Measurements from ENCODE around the gene KLHL41.

KLHL41 gene

GRCh38 chr2:169509298-169509885 lies at the start of gene KLHL41:
Gene KLHL41, plus strand, starts transcription at chr2:169509702. Its CDS starts 77 bp downstream, at chr2:169509779.
- peak; percentile 37 for DNase-seq

DNA sequence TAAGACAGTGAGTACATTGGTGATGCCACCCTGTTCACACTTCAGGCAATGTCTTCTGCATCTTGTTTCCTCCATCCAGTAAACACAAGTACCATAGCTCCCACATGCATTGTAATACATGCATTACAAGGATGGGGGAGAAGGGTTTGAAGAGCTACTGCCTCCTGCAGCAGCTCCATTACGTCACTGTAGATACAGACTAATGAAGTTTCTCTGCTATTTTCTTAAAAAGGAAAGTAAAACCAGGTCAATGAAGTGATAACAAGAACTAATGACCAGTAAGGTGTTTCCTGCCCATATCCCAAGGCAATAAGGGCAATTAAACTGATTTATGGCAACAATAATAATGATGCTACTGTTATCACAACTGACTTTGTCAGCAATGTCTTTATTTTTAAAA lies 48.4 kb upstream of the KLHL41 start:
- DNase-seq, result no peak

- peak; percentile 9 for DNase-seq
These were observed 46.4 kb upstream of the KLHL41 start for GRCh38 chr2:169462896-169463695.

- DNase-seq, result peak; percentile 33
These were observed 45.0 kb upstream of the KLHL41 start for GRCh38 chr2:169464466-169464865.

GRCh38 chr2:169464882-169465281 lies 44.6 kb upstream of the KLHL41 start:
- DNase-seq, result peak; percentile 59

GRCh38 chr2:169468841-169469240 lies 40.7 kb upstream of the KLHL41 start:
- DNase-seq, result peak; percentile 54

GRCh38 chr2:169469952-169470572 lies 39.4 kb upstream of the KLHL41 start:
- DNase-seq, result no peak

GRCh38 chr2:169472249-169472648 lies 37.3 kb upstream of the KLHL41 start:
- no peak for DNase-seq

- DNase-seq, result no peak
These were observed 33.0 kb upstream of the KLHL41 start for GRCh38 chr2:169476459-169476858.

DNA sequence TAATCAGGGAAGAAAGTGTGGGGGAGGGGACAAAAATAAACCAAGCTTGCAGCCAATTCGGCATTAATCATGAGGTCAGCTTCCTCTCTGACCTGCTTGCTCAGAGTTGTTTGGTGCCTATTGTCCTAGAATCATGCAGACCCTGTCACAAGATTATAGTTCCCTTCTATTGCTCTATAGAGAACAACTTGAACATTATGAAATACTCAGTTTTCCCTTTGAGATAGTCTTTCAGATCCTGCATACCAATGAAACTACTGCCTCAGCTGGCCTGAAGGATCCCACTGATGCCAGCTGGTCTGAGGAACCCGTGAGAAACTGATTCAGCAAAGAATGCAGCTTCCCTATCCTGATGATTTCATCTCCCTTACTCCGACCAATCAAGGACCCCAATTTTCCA lies 31.2 kb upstream of the KLHL41 start:
- DNase-seq, result peak; percentile 36

DNA sequence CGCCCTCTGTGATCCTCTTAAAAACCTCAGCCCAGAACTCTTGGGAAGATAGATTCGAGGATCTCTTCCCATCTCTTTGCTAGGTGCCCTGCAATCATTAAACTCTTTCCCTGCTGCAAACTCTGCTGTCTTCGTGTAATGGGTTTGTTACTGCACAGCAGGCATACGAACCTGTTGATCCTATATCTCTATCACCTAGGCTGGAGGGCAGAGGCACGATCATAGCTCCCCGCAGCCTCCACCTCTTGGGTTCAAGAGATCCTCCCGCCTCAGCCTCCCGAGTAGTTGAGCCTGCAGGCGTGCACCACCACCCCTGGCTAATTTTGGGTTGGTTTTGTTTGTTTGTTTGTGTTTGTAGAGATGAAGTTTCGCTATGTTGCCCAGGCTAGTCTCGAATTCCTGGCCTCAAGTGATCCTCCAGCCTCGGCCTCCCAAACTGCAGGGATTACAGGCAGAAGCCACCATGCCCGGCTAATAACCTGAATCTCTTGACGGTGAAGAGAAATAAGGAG lies 30.7 kb upstream of the KLHL41 start:
- DNase-seq, result no peak

- peak; percentile 92 for DNase-seq
These were observed 30.0 kb upstream of the KLHL41 start, which contains the start of gene BBS5 for GRCh38 chr2:169479257-169480078. Gene BBS5, plus strand, starts transcription at chr2:169479494. Its CDS starts 60 bp downstream, at chr2:169479554.

GRCh38 chr2:169480079-169480465 lies 29.4 kb upstream of the KLHL41 start:
- DNase-seq, result no peak

DNA sequence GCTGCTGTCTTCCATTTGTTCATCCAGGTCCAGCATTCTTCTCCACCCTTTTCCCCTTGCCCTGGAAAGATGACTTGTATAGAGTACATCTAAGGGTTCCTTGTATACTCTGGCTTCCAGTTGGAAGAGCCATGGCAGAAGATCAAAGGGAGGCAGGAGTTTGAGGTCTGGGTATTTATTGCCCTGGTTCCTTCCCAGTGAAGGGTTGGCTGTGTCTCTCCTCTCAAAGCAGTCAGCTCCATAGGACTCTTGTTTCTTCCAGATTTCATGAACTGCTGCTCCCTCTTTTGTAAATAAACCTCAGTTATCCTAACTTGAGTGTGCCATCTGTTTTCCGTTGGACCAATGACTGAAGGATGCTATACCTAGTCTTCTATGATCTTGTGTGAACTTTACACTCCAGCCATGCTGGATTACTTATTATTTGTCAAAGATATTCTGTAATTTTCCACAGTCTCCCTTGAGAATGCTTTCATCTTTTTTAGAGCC lies 23.8 kb upstream of the KLHL41 start:
- DNase-seq, result no peak

- no peak for DNase-seq
These were observed 23.0 kb upstream of the KLHL41 start for GRCh38 chr2:169486487-169486886.

DNA sequence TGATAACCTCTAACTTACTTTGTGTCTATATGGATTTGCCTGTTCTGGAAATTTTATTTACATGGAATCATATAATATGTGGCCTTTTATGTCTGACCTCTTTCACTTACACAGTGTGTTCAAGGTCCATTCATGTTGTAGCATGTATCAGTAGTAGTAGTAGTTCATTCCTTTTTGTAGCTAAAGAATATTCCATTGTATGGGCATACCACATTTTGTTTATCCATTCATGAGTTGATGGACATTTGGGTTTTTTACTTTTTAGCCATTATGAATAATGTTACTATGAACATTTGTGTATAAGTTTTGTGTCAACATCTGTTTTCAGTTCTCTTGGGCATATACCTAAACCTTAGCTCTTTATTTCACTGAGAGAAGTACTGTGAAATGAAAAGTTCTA lies 18.7 kb upstream of the KLHL41 start:
- DNase-seq, result no peak

GRCh38 chr2:169491378-169491777 lies 18.1 kb upstream of the KLHL41 start:
- DNase-seq, result no peak

- DNase-seq, result no peak
These were observed 16.1 kb upstream of the KLHL41 start for GRCh38 chr2:169493360-169493759.

- DNase-seq, result no peak
These were observed 14.1 kb upstream of the KLHL41 start for GRCh38 chr2:169495310-169495928.

DNA sequence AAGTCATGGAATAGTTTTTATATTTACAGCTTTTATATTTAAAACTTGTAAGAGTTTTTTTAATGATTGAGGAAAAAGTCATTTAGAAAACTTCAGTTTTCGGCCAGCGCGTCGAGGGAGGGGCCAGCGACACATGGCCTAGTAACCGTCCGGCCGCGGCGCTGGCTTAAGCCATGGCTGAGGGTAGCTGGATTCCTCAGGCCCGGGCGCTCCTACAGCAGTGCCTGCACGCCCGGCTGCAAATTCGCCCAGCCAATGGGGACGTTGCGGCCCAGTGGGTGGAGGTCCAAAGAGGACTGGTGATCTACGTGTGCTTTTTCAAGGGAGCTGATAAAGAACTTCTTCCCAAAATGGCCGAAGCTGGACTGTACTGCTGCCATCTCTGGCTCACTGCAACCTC lies 4.9 kb upstream of the KLHL41 start:
- DNase-seq, result no peak

DNA sequence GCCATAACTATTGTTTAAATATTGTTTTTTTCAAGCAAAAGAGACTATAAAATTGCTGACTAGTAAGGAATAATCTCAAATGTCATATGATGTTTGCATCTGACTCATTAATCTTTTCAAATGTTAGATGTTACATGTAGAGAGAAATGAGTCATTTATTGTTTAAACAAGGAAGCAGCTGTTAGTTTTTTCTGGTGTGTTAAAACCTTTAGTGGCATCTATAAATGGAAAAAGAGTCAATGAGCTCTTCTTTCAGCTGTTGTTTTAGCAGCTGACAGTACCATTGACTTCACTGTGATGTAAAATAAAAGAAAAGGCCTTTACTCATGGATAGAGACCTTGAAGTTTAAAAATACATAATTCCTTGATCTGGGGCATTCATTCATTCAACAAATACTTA lies 1.8 kb upstream of the KLHL41 start:
- DNase-seq, result no peak

GRCh38 chr2:169509955-169510354 lies 453 bp downstream of the KLHL41 start:
- no peak for DNase-seq

Data from eye (tissue), 1 donor.